Panc1 (cell line): Measurements from ENCODE around the gene KIFC3. TPM values are rescaled to one million over a fixed set of nuclear protein-coding genes. Genes with fewer than 3 reads are reported as not detected.

Experiments used
- ATAC-seq: fragments of 200-7000 bp; cut with Tn5 transposase; 2 replicates; pipeline ENCODE4 v1.9.1; 2020; ENCODE audit warnings: mild to moderate bottlenecking, moderate library complexity
- BruUV-seq: library from RNA; stranded (reverse); fragments of 400-500 nt; replicated peaks from 2 replicates; lab custom pipeline; 2021; lab: Mats Ljungman, UMichigan
- CTCF ChIA-PET: fragments of 300-600 bp; sonication (Branson Sonifier 250); formaldehyde crosslinking; loops from one replicate; lab custom pipeline; 2022; ENCODE audit warnings: antibody characterized with exemption; lab: Charles Lee
- POLR2A ChIA-PET: fragments of 300-600 bp; sonication (Branson Sonifier 250); formaldehyde crosslinking; loops from one replicate; lab custom pipeline; 2022; ENCODE audit warnings: antibody characterized with exemption; lab: Charles Lee
- DNase-seq: peaks from one replicate; pipeline ENCODE4 v3.0.0-alpha.2; 2010; ENCODE audit warnings: low read depth, low spot score
- H3K27ac ChIP-seq: 2 replicates; pipeline ENCODE4 v1.5.1; 2011; ENCODE audit warnings: mild to moderate bottlenecking, low read length, inconsistent platforms
- H3K27me3 ChIP-seq: fragments of 200-500 bp; sonication (Bioruptor generic); 2 replicates; pipeline ENCODE4 v1.6.0; 2014; ENCODE audit warnings: low read length, inconsistent platforms; ENCODE audit not compliant: control insufficient read depth, insufficient read depth
- H3K36me3 ChIP-seq: fragments of 200-500 bp; sonication (Bioruptor generic); 2 replicates; pipeline ENCODE4 v1.5.1; 2014; ENCODE audit warnings: inconsistent platforms, mild to moderate bottlenecking, low read length, moderate library complexity; ENCODE audit not compliant: control insufficient read depth, insufficient read depth
- H3K4me1 ChIP-seq: 2 replicates; pipeline ENCODE4 v1.5.1; 2011; ENCODE audit warnings: inconsistent platforms, mild to moderate bottlenecking, low read length, moderate library complexity; ENCODE audit not compliant: control insufficient read depth, insufficient read depth
- H3K4me3 ChIP-seq, 2 experiments: 2 replicates each; pipeline ENCODE4 v1.5.1; 2011 to 2012; ENCODE audit warnings: low read depth in 2 of 2, low read length in 2 of 2, mild to moderate bottlenecking in 2 of 2, inconsistent platforms in 1 of 2, moderate library complexity in 1 of 2
- H3K9me3 ChIP-seq: fragments of 200-500 bp; sonication (Bioruptor generic); 2 replicates; pipeline ENCODE4 v1.5.1; 2014; ENCODE audit warnings: low read depth, mild to moderate bottlenecking, inconsistent platforms, low read length, moderate library complexity; ENCODE audit not compliant: control insufficient read depth, insufficient read depth
- POLR2AphosphoS5 ChIP-seq: IDR thresholded peaks from 2 replicates; pipeline ENCODE4 v1.6.1; 2012; ENCODE audit warnings: mild to moderate bottlenecking, low read depth, low read length, moderate library complexity
- SIN3A ChIP-seq: IDR thresholded peaks from 2 replicates; pipeline ENCODE4 v1.6.1; 2012; ENCODE audit warnings: low read depth, mild to moderate bottlenecking, low read length, moderate library complexity, borderline replicate concordance; ENCODE audit not compliant: insufficient read depth
- TCF7L2 ChIP-seq: IDR thresholded peaks from 2 replicates; pipeline ENCODE4 v1.6.1; 2011; ENCODE audit warnings: mild to moderate bottlenecking, low read depth, low read length, inconsistent platforms
- in situ Hi-C: cut with HindIII; loops from 2 replicates; pipeline ENCODE4 v1.10.0; 2016; ENCODE audit warnings: low sequenced_read_pairs, low pct_unique_long_range_greater_than_20kb
- intact Hi-C: fragments of 100-400 bp; cut with micrococcal nuclease; formaldehyde crosslinking; loops from one replicate; pipeline ENCODE4 v1.10.0; 2022; ENCODE audit not compliant: unreplicated experiment
- total RNA-seq: library from RNA; stranded (reverse); gene quantifications from one replicate; pipeline ENCODE4 v1.2.1, GENCODE V29; 2021; ENCODE audit not compliant: unreplicated experiment
- TF ChIP-seq, protein P1 (sequence below), 2 experiments: IDR thresholded peaks; 2 replicates each; pipeline ENCODE4 v1.6.1; 2011 to 2012; ENCODE audit warnings: low read depth in 2 of 2, control low read depth in 1 of 2, low read length in 1 of 2, mild to moderate bottlenecking in 1 of 2, moderate library complexity in 1 of 2; ENCODE audit not compliant: insufficient read depth in 1 of 2
- TF ChIP-seq, protein P2 (sequence below): fragments of 450-650 bp; IDR thresholded peaks from 2 replicates; pipeline ENCODE4 v1.5.1; 2017; ENCODE audit warnings: mild to moderate bottlenecking

Gene KIFC3
- total RNA-seq, 1 experiment from 2014 or later, result 51.5 TPM

DNA sequence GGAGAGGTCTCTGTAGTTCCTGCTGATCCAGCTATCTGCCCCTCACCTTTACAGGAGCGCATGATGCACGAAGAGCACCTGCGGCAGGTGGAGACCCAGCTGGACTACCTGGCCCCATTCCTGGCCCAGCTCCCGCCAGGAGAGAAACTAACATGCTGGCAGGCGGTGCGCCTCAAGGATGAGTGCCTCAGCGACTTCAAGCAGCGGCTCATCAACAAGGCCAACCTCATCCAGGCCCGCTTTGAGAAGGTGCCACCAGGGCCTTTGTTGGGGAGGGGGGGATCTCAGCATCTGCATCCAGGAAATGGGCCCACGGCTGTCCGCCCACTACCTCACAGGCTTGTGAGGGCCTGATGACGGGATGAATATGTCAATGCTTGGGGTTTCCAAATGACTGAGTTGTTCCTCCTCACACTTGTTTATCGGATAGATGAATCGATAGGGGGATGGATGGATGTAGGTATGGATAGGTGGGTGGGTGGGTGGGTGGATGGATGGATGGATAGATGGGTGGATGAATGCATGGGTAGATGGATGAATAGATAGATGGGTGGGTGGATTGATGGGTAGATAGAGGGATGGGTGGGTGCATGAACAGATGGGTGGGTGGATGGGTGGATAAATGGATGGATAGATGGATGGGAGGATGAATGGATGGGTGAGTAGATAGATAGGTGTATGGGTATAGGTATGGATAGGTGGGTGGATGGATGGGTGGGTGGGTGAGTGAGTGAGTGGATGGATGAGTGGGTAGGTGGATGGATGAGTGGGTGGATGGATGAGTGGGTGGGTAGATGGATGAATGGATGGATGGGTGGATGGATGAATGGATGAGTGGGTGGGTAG, 73.7 kb downstream of the KIFC3 start:
- TF ChIP-seq, protein P1, sequence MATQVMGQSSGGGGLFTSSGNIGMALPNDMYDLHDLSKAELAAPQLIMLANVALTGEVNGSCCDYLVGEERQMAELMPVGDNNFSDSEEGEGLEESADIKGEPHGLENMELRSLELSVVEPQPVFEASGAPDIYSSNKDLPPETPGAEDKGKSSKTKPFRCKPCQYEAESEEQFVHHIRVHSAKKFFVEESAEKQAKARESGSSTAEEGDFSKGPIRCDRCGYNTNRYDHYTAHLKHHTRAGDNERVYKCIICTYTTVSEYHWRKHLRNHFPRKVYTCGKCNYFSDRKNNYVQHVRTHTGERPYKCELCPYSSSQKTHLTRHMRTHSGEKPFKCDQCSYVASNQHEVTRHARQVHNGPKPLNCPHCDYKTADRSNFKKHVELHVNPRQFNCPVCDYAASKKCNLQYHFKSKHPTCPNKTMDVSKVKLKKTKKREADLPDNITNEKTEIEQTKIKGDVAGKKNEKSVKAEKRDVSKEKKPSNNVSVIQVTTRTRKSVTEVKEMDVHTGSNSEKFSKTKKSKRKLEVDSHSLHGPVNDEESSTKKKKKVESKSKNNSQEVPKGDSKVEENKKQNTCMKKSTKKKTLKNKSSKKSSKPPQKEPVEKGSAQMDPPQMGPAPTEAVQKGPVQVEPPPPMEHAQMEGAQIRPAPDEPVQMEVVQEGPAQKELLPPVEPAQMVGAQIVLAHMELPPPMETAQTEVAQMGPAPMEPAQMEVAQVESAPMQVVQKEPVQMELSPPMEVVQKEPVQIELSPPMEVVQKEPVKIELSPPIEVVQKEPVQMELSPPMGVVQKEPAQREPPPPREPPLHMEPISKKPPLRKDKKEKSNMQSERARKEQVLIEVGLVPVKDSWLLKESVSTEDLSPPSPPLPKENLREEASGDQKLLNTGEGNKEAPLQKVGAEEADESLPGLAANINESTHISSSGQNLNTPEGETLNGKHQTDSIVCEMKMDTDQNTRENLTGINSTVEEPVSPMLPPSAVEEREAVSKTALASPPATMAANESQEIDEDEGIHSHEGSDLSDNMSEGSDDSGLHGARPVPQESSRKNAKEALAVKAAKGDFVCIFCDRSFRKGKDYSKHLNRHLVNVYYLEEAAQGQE (IDR thresholded peaks at IDR 0.05; ENCODE audit: insufficient read depth in 1 of 2, low read depth in 2 of 2, low read length in 1 of 2), result no peak
- TF ChIP-seq TCF7L2, result no peak
- no peak for TF ChIP-seq POLR2AphosphoS5
- TF ChIP-seq, protein P2, sequence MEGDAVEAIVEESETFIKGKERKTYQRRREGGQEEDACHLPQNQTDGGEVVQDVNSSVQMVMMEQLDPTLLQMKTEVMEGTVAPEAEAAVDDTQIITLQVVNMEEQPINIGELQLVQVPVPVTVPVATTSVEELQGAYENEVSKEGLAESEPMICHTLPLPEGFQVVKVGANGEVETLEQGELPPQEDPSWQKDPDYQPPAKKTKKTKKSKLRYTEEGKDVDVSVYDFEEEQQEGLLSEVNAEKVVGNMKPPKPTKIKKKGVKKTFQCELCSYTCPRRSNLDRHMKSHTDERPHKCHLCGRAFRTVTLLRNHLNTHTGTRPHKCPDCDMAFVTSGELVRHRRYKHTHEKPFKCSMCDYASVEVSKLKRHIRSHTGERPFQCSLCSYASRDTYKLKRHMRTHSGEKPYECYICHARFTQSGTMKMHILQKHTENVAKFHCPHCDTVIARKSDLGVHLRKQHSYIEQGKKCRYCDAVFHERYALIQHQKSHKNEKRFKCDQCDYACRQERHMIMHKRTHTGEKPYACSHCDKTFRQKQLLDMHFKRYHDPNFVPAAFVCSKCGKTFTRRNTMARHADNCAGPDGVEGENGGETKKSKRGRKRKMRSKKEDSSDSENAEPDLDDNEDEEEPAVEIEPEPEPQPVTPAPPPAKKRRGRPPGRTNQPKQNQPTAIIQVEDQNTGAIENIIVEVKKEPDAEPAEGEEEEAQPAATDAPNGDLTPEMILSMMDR, result no peak
- no peak for TF ChIP-seq SIN3A
- in situ Hi-C loops, result no loop called here
- H3K36me3 ChIP-seq, result no peaks in the 10 kb centered on the region
- DNase-seq (no peak), ATAC-seq (no peak)
- H3K27me3 ChIP-seq, result no peaks in the 10 kb centered on the region
- H3K4me1 ChIP-seq, result no peaks in the 10 kb centered on the region
- no peak overlapping the region for H3K27ac ChIP-seq
- H3K9me3 ChIP-seq, result no peaks in the 10 kb centered on the region
- ChIA-PET CTCF (no interaction called here), POLR2A (no interaction called here)
- H3K4me3 ChIP-seq, result no peak overlapping the region
- BruUV-seq, result no TSS peak
- intact Hi-C loops, result no loop called here

DNA sequence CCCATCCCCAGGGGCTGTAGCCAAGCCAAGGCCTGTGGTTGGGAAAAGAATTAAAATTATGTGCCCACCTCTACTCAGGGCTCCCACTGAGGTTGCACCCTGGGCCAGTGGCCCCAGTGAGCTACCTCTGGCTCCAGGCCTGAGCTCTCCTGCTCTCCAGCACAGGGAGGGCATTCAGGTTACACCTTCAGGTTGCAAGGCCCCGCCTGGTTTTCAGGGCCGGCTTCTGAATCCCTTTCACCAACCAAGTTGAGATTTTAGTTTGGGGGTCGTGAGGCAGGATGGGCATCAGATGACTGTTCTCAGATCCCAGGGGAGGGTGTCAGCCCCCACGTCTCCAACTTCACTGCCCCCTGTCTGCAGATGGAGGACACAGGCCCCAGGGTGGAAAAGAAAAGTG, 74.7 kb downstream of the KIFC3 start:
- no TSS peak for BruUV-seq
- ATAC-seq (no peak), DNase-seq (no peak)
- Histone ChIP-seq H3K27me3 (no peaks in the 10 kb centered on the region), H3K4me3 (no peak overlapping the region), H3K4me1 (no peaks in the 10 kb centered on the region), H3K36me3 (no peaks in the 10 kb centered on the region), H3K9me3 (no peaks in the 10 kb centered on the region), H3K27ac (no peak overlapping the region)
- intact Hi-C loops, result no loop called here
- POLR2A ChIA-PET, result no interaction called here
- in situ Hi-C loops, result no loop called here
- CTCF ChIA-PET, result no interaction called here
- TF ChIP-seq, protein P2, result no peak
